CD4-positive, alpha-beta T cell treated with Interleukin-15 for 1 hour (primary cell): ENCODE data around the gene HMCN2.
"Not testable (repeated sequence)": the region's sequence is repeated elsewhere in the genome, so short reads cannot be mapped to it uniquely, and the experiment has no call there.

ENCODE experiments used
- DNase-seq: peaks from one replicate; pipeline ENCODE4 v3.0.0-alpha.2; 2020

Gene HMCN2

DNA sequence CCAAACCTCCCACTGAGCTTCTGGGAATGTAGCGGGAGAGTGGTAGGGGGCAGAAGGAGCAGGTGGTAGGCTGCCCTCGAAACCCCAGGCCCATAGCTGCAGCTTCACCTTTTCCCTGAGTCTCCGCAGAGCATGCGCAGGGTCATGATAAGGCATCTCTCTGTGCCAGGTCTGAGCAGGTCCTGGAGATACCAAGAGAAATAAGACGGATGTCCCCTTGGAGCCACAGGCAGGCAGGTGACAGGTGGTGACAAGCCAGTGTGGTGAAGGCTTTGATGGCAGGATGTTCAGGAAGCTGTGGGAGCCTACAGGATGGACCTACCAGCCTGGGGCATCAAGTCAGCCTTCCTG, 68.1 kb downstream of the HMCN2 start:
- no peak for DNase-seq

DNA sequence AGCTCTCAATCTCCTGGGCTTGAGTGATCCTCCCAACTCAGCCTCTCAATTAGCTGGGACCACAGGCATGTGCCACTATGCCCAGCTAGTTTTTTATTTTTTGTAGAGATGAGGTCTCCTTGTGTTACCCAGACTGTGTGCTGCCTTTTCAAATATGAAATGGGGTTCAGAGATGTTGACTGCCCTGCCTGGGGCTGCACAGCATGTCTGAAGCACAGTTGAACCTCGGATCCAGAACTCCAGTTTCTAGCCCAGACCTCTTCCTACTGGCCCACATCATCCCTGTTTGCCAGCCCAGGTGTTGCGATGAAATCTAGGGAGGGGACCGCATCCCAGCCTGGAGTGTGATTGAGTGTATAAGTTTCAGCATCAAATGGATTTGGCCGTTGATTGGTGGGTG, 69.4 kb downstream of the HMCN2 start:
- DNase-seq, result no peak

DNA sequence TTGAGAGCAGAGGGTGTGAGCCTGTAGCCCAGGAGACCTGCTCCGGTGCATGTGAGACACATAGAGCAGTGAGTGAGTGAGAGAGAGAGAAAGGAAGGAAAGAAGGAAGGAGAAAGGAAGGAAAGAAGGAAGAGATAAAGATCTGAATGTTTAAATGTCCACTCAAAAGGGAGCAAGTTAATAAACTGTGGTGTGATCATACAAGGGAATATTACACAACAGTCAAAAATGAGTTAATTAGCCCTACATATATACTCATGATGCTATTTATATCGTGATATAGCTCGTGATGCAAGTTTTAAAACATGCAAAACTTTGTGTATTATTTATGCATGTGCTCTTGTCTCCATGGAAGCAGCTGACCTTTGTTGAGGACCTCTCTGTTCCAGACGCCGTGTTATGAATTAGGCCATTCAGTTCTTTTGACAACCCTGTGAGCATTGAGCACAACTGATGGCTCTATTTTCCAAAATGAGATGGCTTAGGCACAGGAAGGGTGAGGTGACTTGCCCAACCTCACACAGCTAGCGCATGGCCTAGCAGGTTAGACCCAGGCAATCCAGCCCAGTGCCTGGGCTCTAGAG, 70.6 kb downstream of the HMCN2 start:
- no peak for DNase-seq

DNA sequence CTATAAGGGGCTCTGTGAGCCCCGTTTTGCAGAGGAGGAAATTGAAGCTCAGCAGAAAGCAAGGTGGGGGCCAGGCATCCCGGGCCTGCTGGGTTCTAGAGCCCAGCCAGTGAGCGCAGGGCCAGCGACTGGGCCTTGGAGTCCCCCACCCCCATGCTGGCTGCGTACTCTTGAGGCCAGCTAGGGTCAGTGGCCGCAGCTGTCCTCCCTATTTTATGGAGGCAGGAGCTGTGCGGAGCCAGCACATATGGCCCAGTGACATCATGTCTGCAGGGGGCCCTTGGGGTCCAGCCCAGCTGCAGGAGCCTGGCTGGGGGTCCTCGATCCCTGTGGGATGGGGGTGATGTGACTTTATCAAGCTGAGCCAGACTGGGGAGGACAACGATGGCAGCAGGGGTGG, 71.3 kb downstream of the HMCN2 start:
- DNase-seq, result no peak

DNA sequence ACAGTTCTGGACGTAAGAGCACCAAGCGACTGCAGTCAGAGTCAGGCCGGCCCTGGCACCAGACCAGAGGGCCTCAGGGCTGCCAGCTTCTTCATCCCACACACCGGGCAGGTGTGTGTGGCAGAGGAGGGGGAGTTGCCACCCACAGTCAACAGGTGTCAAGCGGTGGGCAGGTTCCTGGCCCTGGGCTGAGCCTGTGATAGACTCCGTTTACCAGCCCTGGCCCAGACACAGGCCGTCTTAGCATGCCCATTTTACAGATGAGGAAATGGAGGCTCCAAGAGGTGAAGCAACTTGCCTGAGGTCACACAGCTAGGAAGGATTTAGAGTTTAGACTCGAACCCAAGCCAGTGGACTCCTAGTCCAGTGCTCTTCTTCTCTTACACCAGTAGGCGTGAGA, 71.8 kb downstream of the HMCN2 start:
- no peak for DNase-seq

DNA sequence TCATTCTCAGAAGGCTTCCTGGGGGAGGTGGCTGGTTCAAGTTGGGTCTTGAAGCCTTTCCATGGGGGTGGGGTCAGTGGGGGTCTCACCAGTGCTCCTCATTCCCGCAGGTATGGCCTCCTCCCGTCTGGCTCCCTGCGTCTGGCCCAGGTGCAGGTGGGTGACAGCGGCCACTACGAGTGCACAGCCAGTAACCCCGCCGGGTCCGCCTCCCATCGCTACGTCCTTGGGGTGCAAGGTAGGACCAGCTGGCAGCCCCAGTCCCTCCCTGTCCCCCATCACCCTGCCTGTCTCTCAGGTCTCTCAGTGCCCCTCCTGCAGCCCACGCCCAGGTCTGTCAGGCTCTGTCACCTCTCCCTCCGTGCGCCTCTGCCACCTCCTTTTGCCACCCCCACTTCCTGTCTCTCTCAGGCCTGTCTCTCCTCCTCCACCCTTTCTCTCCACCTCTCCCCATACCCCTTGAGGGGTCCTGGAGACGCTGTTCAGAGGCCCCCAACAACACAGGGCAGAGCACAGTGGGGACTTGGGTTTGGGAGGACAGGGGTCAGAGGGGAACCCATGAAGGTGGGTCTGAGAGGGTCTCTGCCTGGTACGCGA, 72.3 kb downstream of the HMCN2 start:
- DNase-seq, result no peak

DNA sequence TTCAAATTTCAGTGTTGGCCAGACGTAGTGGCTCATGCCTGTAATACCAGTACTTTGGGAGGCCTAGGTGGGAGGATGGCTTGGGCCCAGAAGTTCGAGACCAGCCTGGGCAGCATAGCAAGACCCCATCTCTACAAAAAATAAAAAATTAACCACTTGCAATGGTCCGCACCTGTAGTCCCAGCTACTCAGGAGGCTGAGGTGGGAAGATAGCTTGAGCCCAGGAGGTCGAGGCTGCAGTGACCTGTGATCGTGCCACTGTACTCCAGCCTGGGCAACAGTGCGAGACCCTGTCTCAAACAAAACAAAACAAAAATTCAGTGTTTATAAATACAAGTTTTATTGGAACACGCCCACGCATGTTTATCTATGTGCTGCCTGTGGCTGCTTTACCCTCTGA, 73.3 kb downstream of the HMCN2 start:
- DNase-seq, result not testable (repeated sequence)

DNA sequence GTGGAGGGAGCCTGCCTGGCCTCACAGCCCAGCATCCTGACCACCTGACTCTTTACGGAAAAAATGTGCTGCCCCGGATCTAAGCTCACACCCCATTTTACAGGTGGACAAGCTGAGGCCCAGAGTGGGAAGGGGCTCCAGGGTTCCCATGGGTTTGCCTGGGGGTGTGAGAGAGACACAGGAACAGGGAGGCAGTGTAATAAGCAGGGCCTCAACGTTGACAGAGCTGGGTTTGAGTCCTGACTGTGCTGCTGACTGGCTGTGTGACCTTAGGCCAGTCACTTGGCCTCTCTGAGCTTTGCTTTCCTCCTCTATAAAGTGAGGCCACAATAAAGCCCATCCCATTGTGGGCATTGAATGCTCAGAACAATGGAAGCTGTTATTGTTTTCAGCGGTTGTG, 73.7 kb downstream of the HMCN2 start:
- no peak for DNase-seq

DNA sequence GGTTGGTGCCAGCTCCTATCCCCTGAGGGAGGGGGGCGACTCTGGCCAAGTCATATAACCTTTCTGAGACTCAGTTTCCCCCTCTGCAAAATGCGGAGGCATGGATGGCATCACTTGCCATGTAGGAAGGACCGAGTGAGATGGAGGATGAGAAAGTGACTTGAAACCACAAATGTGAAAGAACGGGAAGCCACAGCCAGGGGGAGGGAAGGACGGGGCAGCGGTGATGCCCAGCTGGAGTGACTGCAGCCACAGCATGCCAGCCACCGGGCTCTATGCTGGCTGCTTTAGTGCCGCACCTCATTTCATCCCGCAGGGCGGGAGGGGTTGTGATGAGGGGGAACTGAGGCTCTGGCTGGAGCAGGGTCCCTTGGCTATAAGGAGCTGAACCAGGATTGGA, 74.5 kb downstream of the HMCN2 start:
- DNase-seq, result no peak

DNA sequence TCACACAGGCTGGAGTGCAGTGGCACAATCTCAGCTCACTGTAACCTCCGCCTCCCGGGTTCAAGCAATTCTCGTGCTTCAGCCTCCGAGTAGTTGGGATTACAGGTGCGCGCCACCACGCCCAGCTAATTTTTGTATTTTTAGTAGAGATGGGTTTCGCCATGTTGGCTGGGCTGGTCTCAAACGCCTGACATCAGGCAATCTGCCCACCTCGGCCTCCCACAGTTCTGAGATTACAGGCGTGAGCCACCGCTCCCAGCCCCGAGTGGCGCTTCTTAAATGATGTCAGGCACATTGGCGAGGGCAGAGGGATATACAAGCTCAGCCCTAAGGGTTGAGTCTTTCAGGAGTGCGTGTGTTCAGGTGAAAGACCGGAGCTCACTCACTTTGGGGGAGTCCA, 75.0 kb downstream of the HMCN2 start:
- not testable (repeated sequence) for DNase-seq

DNA sequence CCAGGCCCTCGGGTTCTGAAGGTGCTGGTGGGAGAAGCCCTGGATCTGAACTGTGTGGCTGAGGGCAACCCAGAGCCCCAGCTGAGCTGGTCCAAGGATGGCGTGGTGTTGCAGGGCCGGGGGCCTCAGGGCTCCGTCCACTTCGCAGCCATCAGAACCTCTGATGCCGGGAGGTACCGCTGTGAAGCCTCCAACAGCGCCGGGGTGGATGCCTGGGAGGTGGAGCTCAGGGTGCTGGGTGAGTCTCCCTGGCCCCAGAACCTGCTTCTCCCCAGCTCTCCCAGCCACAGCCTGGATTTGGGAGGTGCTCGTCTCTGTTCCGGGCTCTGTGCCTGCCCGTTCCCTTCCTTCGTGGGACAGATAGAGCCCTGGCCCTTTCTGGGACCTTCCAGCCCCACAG, 75.6 kb downstream of the HMCN2 start:
- DNase-seq, result no peak

DNA sequence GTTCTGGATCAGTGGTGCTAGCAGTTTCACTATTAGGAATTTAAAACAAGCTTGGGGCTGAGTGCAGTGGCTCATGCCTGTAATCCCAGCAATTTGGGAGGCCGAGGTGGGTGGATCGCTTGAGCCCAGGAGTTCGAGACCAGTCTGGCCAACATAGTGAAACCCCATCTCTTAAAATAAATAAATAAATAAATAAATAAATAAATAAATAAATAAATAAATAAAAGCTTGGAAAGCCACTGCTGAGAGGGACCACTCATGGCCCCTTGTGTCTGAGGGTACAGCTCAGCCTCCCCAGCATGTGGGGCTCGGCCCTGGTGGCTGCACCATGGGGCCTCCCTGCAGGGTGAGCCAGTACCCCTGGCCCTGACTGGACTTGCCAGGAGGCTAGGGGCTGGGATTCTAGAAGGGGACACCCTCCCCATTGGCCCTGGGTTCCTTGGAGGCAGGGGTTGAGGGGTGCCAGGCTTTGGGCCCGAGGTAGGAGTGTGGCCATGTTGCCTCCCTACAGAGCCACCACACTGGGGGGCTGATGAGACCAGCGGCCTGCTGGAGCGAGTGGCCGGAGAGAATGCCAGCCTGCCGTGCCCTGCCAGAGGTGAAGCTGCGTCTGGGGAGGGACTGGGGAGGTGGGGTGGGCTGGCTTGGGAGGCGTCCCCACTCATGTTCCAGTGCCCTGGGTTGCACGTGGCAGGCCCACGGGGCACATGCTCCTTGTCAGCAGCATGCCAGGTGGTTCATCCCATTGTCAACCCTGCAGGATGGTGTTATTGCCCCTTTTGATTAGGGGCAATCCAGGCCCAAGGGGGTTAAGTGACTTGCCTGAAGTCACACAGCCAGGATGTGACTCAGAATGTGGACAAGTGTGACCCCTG, 76.5 kb downstream of the HMCN2 start:
- DNase-seq, result no peak

DNA sequence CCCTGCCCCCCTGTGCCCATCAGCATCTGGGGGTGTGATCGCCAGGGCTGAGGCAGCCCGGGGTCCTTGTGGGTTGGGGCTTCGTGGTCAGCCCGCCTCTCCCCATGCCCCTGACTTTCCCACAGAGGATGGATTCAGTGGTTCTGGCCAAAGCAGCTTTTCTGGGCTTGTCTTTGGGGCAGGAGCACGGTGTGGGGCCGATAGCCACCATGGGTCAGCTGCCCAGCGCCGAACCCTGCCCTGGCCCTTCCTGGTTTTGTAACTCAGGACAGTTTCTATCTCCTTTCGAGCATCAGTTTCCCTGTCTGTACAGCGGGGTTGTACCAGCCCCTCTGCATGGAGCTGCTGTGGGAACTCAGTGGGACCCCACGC, 77.1 kb downstream of the HMCN2 start:
- DNase-seq, result no peak

DNA sequence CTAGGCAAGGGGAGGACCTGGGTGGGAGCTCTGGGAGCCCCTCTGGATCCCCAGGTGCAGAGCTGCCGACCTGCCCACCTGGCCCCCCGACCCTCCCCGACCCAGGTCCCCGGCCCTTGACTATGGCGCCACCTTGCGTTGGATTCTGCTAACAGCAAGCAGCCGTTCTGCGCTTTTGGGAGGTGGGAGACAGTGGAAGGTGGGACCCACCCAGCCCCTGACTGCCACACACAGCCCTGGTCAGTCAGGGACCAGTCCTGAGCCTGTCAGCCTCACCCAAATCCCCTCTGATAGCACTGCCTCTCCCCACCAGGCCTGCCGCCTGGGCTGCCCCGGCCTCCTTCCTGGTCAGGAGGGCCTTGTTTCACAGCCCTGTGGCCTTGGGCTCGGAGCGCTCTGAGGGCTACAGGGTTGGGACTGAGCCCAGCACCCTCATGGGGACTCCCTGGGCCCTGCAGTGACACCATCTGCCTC, 77.9 kb downstream of the HMCN2 start:
- no peak for DNase-seq

DNA sequence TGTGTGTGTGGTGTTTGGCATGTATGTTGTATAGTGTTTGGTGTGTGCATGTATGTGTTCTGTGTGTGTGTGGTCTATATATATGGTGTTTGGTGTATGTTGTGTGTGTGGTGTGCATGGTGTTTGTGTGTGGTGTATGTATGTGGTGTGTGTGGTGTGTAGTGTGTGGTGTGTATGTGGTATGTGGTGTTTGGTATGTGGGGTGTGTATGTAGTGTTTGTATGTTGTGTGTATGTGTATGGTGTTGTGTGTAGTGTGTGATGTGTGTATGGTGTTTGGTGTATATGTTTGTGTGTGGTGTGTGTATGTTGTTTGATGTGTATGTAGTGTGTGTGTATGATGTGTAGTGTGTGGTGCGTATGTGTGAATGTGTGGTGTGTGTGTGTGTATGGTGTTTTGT, 78.8 kb downstream of the HMCN2 start:
- no peak for DNase-seq

DNA sequence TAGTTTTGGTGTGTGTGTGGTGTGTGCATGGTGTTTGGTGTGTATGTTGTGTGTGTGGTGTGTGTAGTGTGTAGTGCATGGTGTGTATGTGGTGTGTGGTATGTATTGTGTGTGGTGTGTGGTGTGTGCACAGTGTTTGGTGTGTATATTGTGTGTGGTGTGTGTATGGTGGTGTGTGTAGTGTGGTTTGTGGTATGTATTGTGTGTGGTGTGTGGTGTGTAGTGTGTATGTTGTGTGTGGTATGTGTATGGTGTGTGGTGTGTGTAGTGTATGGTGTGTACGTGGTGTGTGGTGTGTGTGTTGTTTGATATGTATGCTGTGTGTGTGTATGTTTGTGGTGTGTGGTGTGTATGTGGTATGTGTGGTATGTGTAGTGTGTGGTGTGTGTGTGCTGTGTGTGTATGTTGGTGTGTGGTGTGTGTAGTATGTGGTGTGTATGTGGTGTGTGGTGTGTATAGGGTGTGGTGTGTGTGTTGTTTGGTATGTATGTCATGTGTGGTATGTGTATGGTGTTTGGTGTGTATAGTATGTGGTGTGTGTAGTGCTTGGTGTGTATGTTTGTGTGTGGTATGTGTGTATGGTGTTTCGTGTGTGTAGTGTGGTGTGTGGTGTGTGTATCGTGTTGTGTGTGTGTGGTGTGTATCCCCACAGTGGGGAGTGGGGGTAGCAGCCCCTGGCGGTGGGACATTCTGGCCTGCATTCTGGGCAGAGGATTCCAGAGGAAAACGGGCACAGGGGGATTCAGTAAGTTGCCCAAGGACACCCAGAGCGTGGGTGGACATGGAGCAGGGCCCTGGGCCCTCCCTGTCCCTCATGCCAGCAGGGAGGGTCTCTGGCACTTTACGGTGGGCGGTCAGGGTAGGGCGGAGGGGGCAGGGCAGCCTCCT, 79.7 kb downstream of the HMCN2 start:
- DNase-seq, result no peak

DNA sequence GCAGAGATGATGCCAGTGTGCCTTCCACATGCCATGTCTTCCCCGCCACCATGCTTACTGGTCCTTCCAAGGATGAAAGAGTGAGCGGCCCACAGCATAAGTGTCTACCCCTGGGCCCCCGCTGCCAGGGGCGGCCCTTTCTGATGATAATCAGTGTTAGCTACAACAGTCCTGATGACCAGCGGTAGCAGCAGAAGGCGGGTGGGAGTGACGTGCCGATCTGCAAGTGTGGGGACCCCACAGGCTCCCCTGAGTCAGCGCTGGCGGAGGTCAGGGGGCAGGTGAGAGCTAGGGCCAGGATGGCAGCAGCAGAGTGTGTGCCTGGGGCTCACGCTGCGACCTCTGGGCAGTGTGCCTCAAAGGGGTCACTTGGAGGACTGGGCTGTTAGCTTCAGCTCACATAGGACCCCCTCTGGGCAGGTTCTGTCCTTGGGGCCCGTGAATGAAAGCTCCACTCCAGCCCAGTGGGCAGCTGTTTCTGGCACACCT, 80.4 kb downstream of the HMCN2 start:
- DNase-seq, result no peak

DNA sequence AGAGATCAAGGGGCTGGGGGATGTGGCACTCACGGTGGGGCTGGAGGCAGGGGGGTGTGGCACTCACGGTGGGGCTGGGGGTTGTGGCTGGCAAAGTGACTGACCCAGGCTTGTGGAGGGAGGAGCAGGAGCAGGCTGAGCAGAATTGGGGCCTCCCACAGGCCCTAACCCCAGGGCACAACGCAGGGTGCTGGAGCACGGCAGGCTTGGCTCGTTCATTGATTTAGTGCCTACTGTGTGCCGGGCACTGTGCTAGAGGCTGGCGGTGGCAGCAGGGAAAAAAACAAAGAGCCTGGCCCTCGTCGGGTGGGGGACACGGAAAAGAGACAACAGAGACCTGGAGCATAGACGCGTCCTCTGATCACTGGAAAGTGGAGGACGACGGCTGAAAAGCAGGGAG, 80.9 kb downstream of the HMCN2 start:
- no peak for DNase-seq

DNA sequence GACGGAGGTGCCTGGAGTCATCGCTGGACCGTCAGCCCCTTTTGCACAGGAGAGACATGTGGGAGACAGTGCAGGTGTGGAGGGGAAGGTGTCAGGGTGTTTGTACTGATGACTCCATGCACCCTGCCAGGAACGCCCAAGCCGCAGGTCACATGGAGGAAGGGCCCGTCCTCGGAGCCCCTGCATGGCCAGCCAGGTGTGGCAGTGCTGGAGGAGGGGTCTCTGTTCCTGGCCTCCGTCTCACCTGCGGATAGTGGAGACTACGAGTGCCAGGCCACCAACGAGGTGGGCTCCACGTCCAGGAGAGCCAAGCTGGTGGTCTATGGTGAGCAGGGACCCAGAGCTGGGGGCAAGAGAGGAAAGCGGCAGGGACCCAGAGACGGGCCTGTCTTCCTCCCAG, 81.5 kb downstream of the HMCN2 start:
- no peak for DNase-seq

DNA sequence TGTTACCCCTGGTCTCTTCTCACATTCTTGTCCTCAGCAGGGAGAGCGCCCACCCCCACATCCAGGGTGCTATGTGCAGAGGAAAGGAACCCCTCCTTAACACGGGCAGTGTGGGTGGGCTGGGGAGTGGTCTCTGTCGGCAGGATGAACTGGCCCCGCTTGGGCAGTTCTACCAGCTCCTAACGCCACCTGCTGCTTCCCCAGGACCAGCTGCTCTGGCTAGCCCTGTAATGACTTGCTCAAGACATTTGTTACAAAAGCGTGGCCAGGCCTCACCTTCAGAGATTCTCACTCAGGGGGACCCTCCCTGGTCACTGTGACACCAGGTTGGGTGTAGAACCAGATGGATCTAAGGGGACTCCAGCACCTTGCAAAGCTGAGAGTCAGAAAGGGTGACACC, 82.4 kb downstream of the HMCN2 start:
- DNase-seq, result no peak

DNA sequence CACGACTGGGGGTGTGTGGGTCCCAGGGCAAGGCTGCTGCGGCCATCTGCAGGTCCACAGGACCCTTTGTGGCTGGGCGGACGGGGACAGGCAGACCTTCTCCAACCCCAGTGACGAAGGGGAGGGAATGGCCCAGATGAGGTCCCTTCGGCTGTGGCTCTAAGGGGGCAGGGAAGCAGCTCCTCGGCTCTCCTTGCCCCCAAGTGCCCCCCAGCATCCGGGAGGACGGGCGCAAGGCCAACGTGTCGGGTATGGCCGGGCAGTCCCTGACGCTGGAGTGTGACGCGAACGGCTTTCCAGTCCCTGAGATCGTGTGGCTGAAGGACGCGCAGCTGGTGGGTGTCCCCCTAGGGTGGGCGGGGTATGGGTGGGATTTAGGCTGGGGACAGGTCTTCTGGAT, 82.8 kb downstream of the HMCN2 start:
- no peak for DNase-seq

DNA sequence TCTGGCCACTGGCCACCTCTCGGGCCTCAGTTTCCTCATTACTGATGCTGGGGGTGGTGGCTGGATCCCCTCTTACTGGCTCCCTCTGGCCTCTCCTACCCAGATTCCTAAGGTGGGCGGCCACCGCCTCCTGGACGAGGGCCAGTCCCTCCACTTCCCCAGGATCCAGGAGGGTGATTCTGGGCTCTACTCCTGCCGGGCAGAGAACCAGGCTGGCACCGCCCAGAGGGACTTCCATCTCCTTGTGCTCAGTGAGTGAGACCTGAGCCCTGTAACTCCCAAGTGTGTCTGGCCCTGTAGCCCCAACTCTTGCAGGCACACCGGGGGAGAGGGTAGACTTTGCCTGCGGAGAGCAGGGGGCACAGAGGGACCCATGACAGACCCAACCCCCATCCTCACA, 83.3 kb downstream of the HMCN2 start:
- DNase-seq, result no peak

DNA sequence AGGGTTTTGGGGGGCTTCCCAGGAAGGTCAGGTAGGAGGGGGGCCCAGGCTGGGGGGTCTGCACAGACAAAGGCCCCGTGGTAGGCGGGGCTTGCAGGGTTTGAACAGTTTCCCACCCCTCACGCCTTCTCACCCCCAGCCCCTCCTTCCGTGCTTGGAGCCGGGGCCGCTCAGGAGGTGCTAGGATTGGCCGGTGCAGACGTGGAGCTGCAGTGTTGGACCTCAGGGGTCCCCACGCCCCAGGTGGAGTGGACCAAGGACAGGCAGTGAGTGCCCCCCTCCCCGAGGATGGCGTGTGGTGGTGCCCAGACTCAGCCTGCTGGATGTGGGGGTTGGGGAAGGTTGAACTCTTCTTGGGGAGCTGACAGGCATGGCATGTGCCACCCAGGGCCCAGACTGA, 83.8 kb downstream of the HMCN2 start:
- DNase-seq, result no peak
